Psoas muscle (tissue), 8 donors: ENCODE results near the gene FBRS. TPM values are rescaled to one million over a fixed set of nuclear protein-coding genes. Genes with fewer than 3 reads are reported as not detected.

Experiments
- ATAC-seq, 4 donors: fragments of 200-7000 bp; cut with Tn5 transposase; one replicate each; pipeline ENCODE4 v1.9.1; 2020; ENCODE audit warnings: moderate library complexity in 3 of 4, mild to moderate bottlenecking in 2 of 4
- DNase-seq, 2 donors: peaks; one replicate each; pipeline ENCODE4 v3.0.0-alpha.2; 2020
- H3K27ac ChIP-seq: fragments of 200-600 bp; one replicate; pipeline ENCODE4 v1.8.0; 2022
- H3K27me3 ChIP-seq, 3 donors: fragments of 200-600 bp in 1 of 3; one replicate each; pipeline versions ENCODE4 v1.6.1 to v1.8.0; 2013 to 2022; ENCODE audit warnings: low read length in 2 of 3, mild to moderate bottlenecking in 2 of 3, moderate library complexity in 1 of 3; ENCODE audit not compliant: insufficient read depth in 3 of 3
- H3K36me3 ChIP-seq, 2 donors: fragments of 200-600 bp in 1 of 2; one replicate each; pipeline versions ENCODE4 v1.6.1 to v1.8.0; 2013 to 2022; ENCODE audit warnings: low read depth in 1 of 2, mild to moderate bottlenecking in 1 of 2, moderate library complexity in 1 of 2; ENCODE audit not compliant: insufficient read depth in 1 of 2
- H3K4me1 ChIP-seq: fragments of 200-600 bp; one replicate; pipeline ENCODE4 v1.8.0; 2022
- H3K4me3 ChIP-seq: fragments of 200-600 bp; one replicate; pipeline ENCODE4 v1.8.0; 2022; ENCODE audit warnings: mild to moderate bottlenecking
- H3K9me3 ChIP-seq: fragments of 200-600 bp; one replicate; pipeline ENCODE4 v1.8.0; 2022
- CTCF ChIP-seq: fragments of 200-600 bp; IDR thresholded peaks from one replicate; pipeline ENCODE4 v1.8.0; 2022; ENCODE audit warnings: antibody characterized with exemption
- WGBS, 3 donors: extraction: QIAGEN DNeasy Blood & Tissue Kit; methylation state at CpG; one replicate each; pipeline versions ENCODE4 v1.1.6 to v1.1.7; 2013; 5-methylcytosine and 5-hydroxymethylcytosine counted together
- intact Hi-C, 2 donors: fragments of 100-400 bp; cut with DNase I; formaldehyde crosslinking; loops; one replicate each; pipeline versions ENCODE4 v1.11.0 to v1.14.2; 2022
- polyA plus RNA-seq, 3 donors: library from polyadenylated mRNA; stranded (reverse); fragments of 200-250 nt; gene quantifications; one replicate each; pipeline ENCODE4 v1.2.3, GENCODE V29; 2013
- total RNA-seq, 4 donors: library from RNA; stranded (reverse); fragmentation: NEBNext Ultra II Directional in 2 of 4; extraction: Animal tissue kit (Norgen Biotek cat#: 25700) in 2 of 4; gene quantifications; one replicate each; pipeline versions ENCODE4 v1.2.1 to v1.2.4, GENCODE V29; 2021 to 2023
- donor health status: healthy with polysubstance abuse.
- donor health status: DM: no; HTN: no; CAD: no; lungs with moderate emphysema.
- donor health status: Bipolar disorder and iron deficiency.
- donor health status: healthy.
- donor health status: DM: yes; HTN: yes; CAD: no.
- donor health status: DM: no; HTN: no; CAD: no.
- donor health status: DM: no; HTN: no; CAD: no.
- donor health status: DM: yes; HTN: yes; CAD: no.

FBRS gene
- total and polyA plus RNA-seq, 7 donors, result 24.8 to 58.5 (median 35.5) TPM

GRCh38 chr16:30649725-30650368, 8.4 kb upstream of the FBRS start:
- DNase-seq (peak in 1 of 2 donors; percentile 46), ATAC-seq (peak in 3 of 4 donors; percentile 0 to 4 (median 3))
- H3K9me3 ChIP-seq, result no peaks in the 10 kb centered on the region
- intact Hi-C loops, result loop anchor here in 1 of 2 donors (2.0 to 5.0 kb wide), 2 partner anchors 15 to 78 kb away; partner anchors contain the start of gene ZNF688
- no peak for TF ChIP-seq CTCF
- H3K27me3 ChIP-seq, result no peaks in the 10 kb centered on the region
- peaks cover 0 to 30% of the 10 kb centered on the region in 2 donors for H3K36me3 ChIP-seq
- WGBS, 3 donors, result 37 to 43% (median 42%) methylated on average over 21 to 22 of the region's 22 CpGs
- H3K4me1 ChIP-seq, result peaks cover 12% of the 10 kb centered on the region
- peak overlapping the region; percentile 74 for H3K4me3 ChIP-seq
- H3K27ac ChIP-seq, result peak overlapping the region; percentile 92

GRCh38 chr16:30650369-30651123, 7.7 kb upstream of the FBRS start, which contains the start of gene PRR14:
TSS of gene PRR14 (plus strand) at chr16:30650960. CDS start at chr16:30651646, 686 bp downstream.
- WGBS, 3 donors, result 1% methylated on average over 49 to 53 of the region's 53 CpGs
- H3K4me3 ChIP-seq, result peak within 1 kb of the TSS; percentile 74
- peak; percentile 32 for TF ChIP-seq CTCF
- H3K9me3 ChIP-seq, result no peaks in the 10 kb centered on the region
- H3K4me1 ChIP-seq, result peaks cover 12% of the 10 kb centered on the region
- no peaks in the 10 kb centered on the region for H3K27me3 ChIP-seq
- intact Hi-C loops, result loop anchor here in 1 of 2 donors (2.0 to 5.0 kb wide), 2 partner anchors 16 to 78 kb away; partner anchors contain the start of gene ZNF688
- peak; percentile 100 for DNase-seq
- H3K27ac ChIP-seq, result peak within 1 kb of the TSS; percentile 92
- peaks cover 1 to 37% of the 10 kb centered on the region in 2 donors for H3K36me3 ChIP-seq
- ATAC-seq, result peak; percentile 89 to 91 (median 90)

- peak; percentile 61 for TF ChIP-seq CTCF
- WGBS, 3 donors, result 0 to 1% (median 1%) methylated on average over 42 to 70 of the region's 71 CpGs
- intact Hi-C loops, result loop anchor here in 1 of 2 donors (2.0 to 5.0 kb wide), 2 partner anchors 17 to 79 kb away; partner anchors contain the start of gene ZNF688
- peak; percentile 72 to 82 (median 76) for ATAC-seq
- peak overlapping the region; percentile 92 for H3K27ac ChIP-seq
- H3K27me3 ChIP-seq, result no peaks in the 10 kb centered on the region
- peak overlapping the region; percentile 74 for H3K4me3 ChIP-seq
- no peaks in the 10 kb centered on the region for H3K9me3 ChIP-seq
- peaks cover 3 to 45% of the 10 kb centered on the region in 2 donors for H3K36me3 ChIP-seq
- peak; percentile 71 to 87 for DNase-seq
- H3K4me1 ChIP-seq, result peaks cover 12% of the 10 kb centered on the region
Measured at GRCh38 chr16:30651124-30652004, 6.9 kb upstream of the FBRS start.

- Histone ChIP-seq H3K27ac (peak overlapping the region; percentile 92), H3K27me3 (no peaks in the 10 kb centered on the region), H3K9me3 (no peaks in the 10 kb centered on the region), H3K4me3 (peak overlapping the region; percentile 74), H3K36me3 (peaks cover 3 to 51% of the 10 kb centered on the region in 2 donors), H3K4me1 (peaks cover 17% of the 10 kb centered on the region)
- no peak for ATAC-seq
- intact Hi-C loops, result loop anchor here in 1 of 2 donors (5.0 kb wide), 1 partner anchor 80 kb away; the partner anchor contains the start of gene ZNF688
- DNase-seq, result no peak
- 7 to 17% (median 8%) methylated on average over 2 of the region's 2 CpGs for WGBS, 3 donors
- TF ChIP-seq CTCF, result no peak
Measured at GRCh38 chr16:30652005-30652296, 6.3 kb upstream of the FBRS start.
